ENCODE results near the gene CLDN6.
"Not testable (repeated sequence)": the region's sequence is repeated elsewhere in the genome, so short reads cannot be mapped to it uniquely, and the experiment has no call there.

The CLDN6 gene

GRCh38 chr16:3017794-3018506, at the start of gene CLDN6:
TSS of gene CLDN6 (minus strand) at chr16:3018183. CDS start at chr16:3016021, 2,162 bp downstream.
- no peak for FAIRE-seq

GRCh38 chr16:3066440-3066748, 48.4 kb upstream of the CLDN6 start:
- no peak for FAIRE-seq

DNA sequence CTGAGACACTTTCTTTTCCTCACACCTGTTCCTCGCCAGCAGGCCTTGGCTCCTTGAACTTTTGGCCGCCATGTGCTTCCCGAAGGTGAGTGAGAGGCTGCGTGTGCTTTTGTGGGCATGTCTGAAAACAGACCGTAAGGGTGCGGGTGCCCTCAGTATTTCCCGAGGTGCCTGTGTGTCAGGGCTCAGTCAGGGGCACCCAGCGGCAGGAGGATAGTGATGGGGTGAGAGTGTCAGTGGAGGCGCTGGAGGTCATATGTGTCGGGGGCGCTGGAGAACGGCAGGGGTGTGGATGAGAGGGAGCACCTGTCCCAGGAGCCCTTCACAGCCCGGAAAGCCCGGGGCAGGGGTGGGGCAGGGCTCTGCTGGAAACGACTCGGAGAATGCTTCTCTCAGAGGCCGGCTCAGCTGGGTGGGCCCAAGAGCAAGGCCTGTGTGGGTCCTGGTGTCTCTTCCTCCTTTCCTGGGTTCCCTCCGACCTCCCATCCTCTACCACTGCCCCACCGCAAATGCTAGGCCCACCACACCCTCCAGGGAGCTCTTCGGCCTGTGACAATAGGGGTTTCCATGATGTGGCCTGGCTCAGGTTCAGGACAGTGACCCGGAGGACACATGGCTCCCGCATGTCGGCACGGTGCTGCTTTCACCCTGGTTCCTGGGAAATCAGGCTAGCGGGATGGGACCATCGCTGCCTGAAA, 47.9 kb upstream of the CLDN6 start:
- FAIRE-seq: no peak

- no peak for FAIRE-seq
These were observed 47.2 kb upstream of the CLDN6 start, which contains the start of gene IL32 for GRCh38 chr16:3065069-3065741. TSS of gene IL32 (plus strand) at chr16:3065640. CDS start at chr16:3065812, 172 bp downstream.

GRCh38 chr16:3063625-3064386, 45.8 kb upstream of the CLDN6 start:
- FAIRE-seq: no peak

DNA sequence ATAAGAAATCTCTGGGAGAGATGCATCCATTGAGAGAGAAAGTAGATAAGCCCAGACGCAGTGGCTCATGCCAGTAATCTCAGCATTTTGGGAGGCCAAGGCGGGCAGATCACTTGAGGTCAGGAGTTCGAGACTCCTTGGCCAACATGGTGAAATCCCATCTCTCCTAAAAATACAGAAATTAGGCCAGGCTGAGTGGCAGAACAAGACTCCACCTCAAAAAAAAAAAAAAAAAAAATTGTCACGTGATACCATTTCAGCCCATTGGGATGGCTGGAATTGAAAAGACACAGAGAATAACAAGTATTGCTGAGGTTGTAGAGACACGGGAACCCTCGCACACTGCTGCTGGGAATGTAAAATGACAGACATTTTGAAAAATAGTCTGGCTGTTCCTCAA, 44.6 kb upstream of the CLDN6 start:
- no peak for FAIRE-seq

DNA sequence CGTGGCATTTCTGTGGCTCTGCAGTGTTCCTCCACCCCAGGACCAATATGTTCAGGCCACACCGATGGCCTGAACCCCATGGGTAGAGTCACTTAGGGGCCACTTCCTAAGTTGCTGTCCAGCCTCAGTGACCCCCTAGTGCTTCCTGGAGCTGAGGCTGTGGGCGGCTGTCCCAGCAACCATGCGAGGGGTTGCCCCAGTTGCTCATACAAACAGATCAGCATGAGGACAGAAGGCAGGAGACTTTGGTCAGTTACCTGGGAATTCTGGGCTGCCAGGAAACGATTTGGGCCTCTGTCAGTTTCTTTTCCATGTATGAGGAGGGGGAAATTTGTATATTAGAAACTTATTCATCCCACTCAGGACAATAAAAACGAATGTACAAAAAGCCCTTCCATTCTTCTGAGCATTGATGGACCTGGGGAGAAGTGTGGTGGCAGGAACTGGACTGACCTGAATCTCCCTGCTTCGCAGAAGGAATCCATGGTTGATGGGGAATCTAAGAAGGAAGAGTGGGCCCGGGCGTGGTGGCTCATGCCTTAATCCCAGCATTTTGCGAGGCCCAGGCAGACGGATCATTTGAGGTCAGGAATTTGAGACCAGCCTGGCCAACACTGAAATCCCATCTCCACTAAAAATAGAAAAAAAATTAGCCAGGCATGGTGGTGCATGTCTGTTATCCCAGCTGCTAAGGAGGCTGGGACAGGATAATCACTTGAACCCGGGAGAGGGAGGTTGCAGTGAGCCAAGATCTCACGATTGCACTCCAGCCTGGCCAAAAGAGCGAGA, 42.5 kb upstream of the CLDN6 start:
- FAIRE-seq: no peak

DNA sequence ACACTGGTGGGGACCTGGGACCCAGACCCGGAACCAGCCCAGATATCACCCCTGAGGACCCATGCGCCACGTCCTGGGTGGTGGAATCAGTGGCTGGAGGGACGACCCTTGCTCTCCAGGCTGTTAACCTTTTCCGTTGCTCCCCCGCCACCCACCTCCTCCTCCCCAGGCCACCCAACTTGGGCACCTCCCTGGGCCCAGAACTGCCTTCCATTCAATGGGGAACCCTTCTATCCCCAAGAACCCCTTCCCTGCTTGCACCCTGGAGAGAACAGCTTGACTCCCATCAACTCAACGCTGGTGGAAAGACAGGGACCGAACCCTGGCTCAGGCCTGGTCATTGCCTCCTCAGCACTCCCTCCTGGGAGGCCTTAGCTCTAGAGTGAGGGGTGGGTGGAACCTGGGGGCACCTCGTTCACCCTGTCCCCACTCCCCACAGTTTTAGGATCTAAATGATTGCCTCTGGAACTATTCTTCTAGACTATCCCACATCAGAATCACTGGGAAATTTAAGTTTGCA, 41.8 kb upstream of the CLDN6 start:
- FAIRE-seq: no peak

GRCh38 chr16:3059041-3059722, 41.2 kb upstream of the CLDN6 start:
- FAIRE-seq: no peak

- FAIRE-seq: no peak
These were observed 40.4 kb upstream of the CLDN6 start for GRCh38 chr16:3058139-3059030.

DNA sequence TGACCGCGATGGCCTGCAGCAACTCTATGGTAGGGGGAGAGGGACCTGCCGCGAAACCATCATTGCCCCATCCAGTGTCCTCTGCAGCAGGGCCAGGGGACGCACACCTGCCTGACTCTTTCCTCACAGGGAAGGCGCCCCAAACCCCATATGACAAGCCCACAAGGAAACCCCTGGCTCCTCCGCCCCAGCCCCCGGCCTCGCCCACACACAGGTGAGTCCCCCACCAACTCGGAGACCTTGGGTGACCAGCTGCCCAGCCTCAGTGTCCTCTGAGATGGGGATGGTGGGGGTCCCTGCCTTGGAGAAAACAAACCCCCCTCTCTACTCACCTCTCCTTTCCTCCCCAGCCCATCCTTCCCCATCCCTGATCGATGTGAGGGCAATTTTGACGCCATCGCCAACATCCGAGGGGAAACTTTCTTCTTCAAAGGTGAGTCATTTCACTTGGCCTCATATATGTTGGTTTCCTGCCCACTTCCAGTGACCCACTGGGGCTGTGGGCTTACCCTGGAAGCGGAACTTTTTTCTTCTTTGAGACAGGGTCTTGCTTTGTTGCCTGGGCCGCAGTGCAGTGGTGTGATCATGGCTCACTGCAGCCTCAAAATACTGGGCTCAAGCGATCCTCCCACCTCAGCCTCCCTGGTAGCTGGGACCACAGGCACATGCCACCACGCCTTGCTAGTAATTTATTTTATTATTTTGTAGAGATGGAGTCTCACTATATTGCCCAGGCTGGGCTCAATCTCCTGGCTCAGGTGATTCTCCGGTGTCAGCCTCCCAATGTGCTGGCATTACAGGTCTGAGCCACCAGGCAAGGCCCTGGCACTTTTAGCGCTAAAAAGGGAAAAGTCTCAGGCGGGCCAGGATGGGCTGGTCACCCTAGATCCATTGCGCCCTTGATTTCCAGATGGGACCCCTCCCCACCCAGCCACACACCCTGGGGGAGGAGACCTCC, 39.5 kb upstream of the CLDN6 start:
- FAIRE-seq: no peak

DNA sequence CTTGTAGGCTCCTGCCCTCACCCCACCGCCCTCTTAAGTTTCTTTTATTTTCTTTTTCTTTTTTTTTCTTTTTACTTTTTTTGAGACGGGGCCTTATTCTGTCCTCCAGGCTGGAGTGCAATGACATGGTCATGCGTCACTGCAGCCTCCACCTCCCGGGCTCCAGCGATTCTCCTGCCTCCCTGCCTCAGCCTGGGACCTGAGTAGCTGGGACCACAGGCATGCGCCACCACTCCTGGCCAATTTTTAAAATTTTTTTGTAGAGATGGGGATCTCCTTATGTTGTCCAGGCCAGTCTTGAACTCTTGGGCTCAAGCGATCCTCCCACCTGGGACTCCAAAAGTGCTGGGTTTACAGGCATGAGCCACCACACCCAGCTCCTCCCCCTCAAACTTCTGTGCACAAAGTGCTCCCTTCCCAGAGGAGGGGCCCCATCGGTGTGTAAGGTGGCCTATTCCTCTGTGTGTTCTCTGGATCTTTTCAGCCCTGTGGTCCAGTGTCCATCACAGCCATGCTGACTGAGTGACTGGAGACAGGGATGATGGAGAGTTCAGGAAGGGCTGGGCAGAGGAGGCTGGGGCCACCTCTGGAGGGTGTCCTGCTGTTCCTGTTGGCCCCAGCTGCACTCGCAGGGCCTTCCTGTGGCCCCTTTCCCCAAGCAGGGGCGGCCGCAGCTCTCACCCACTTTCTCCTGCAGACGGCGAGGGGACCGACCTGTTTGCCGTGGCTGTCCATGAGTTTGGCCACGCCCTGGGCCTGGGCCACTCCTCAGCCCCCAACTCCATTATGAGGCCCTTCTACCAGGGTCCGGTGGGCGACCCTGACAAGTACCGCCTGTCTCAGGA, 38.6 kb upstream of the CLDN6 start:
- no peak for FAIRE-seq

DNA sequence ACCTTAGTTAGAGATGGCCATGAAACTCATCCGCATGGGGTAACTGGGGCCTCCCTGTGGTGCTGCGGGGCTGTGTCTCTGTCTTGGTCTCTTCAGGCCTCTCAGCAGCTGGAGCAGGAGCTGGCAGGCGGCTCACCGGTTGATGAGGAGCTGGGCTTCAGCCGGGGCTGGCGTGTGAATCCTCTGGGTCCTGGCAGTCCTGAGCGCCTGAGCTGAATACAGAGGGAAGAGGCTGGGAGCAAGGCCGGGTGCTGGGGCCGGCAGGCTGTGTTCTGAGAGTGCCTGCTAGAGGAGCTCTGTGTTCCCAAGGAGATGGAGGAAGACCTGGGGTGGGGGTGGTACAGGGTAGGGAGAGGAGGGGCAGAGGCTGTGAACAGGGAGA, 37.7 kb upstream of the CLDN6 start:
- FAIRE-seq: not testable (repeated sequence)

- no peak for FAIRE-seq
These were observed 37.2 kb upstream of the CLDN6 start for GRCh38 chr16:3054965-3055733.

GRCh38 chr16:3053330-3053710, 35.3 kb upstream of the CLDN6 start:
- FAIRE-seq: not testable (repeated sequence)

DNA sequence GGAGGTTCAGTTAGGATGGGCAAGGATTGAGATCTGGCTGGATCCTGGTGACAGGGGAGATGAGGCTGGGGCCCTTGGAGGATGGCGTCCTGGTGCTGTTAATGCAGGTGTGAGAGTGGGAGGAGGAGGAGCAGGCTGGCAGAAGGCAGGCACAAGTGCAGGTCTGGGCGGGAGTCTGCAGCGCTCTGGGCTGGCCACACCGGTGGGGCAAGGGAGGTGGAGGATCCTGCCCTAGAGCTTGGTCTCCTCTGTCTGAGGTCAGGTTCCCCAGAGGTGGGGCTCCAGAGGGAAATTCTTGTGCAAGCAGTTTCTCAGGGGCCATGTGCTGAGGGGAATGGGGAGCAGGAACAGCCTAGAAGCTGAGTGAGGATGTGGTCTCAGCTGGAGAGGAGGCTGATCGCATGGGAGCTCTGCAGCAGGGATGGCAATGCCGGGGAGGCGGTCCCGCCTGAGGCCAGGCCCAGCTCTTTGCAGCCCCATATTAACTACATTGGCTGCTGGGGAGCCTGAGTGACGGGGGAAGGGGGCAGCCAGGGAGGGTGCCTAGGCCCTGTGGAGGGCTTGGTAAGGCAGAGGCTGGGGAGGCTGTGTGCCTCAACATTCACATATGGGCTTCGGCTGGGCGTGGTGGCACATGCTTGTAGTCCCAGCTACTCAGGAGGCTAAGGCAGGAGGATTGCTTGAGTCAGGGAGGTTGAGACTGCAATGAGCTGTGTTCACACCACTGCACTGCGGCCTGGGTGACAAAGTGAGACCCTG, 34.8 kb upstream of the CLDN6 start:
- not testable (repeated sequence) for FAIRE-seq

DNA sequence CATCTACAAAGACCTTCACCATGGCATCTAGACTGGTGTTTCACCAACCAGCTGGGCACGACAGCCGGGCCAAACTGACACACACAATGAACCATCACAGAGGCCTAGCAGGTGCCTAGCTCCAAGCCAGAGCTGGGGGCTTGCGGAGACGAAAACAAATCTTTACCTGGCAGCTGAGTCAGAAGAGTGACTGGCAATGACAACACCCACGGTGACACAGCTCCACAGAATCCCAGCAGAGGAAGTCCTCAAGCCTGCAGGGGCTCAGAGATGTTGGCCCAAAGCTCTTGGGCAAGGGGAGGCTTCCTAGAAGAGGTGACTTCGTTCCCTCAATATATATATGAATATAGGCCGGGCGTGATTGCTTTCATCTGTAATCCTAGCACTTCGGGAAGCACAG, 33.5 kb upstream of the CLDN6 start:
- no peak for FAIRE-seq

All from islet of Langerhans (tissue), 1 donor.